ENCODE results near the gene PSMC4.

Gene PSMC4

DNA sequence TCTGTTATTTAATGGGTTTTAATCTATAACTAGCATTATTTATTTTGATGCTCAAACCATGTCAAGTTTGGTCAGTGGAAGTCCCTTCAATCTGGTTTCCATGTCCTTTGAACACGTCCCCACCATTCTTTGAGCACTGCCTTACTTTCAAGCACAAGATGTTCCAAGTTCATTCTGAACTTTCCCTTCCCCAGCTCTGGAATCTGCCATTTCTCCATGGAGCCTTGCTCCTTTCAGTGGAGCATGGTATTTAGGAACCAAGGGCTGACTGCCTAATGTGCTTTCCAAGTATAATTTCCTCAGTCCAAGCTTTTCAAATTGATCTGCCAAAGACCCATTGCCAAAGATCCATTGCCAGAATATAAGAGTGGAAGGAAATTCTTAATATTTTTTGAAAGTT is 24.8 kb downstream of the PSMC4 start:
- DNase-seq: no peak

DNA sequence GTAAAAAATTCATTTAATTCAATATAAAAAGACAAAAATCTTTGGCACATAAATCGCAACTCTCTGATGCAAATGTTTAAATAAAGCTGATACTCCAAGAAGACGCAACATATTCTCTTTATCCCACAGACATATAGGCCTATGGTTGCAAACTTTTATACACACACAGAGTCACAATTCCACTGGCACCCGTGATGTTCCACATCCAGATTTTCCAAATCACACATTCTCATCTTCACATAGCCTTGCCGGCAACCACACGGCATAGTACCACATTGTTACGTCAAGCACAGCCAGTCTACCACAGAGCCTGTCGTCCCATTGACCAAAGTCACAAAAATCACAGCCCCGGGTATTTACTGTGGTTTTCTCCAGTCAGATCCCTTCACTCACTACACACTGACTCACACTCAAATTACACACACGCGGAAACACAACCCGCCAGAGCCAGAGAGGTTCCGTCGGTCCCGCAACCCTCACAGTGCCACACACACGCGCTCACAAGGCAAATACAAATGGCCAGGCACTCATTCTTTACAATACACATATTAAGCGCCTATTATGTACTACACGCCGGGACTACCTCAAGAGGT is 25.3 kb downstream of the PSMC4 start:
- DNase-seq: peak in 1 of 2 experiments; percentile 37

DNA sequence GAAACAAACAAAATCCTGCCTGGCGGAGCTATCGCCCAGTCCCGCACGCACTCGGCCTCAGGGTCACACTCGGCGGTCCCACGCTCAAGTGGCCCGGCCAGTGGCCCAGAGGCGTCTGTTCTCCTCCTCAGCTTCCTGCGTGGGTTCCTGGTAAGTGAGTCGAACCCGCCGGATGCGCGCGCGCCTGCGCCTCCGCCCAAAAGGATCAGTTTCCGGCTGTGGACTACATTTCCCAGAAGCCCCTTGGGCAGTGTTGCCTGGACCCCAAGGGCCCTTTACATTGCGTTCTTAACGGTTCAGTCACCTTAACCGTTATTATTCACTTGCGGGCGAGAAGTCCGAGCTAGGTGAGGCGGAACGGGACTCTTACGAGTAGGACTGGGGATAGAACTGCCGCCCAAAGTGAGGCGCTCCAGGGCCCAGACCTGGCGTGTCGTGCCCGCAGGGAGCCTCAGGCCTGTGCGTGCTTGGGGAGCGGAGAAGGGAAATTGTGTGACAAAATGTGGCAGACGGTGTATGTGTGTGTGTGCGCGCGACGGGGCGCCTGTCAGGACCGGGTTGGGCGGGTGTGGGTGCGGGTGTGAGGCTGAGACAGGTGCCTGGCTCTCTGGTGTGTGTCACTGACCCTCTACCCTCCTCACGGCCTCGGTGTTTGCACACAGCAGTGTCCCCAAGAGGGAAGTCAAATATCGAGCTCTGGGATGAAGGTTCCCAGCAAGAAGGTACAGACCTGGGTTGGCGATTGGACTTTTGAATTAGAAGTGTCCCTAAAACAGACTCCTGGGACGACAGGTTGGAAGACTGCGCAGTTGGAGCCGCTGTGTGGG is 26.1 kb downstream of the PSMC4 start, which contains the start of gene ZNF546:
ZNF546 (plus strand) TSS at position 250 of the 827 bp plus-strand sequence. CDS start 1,267 bp downstream, outside the sequence.
- DNase-seq: peak; percentile 90

DNA sequence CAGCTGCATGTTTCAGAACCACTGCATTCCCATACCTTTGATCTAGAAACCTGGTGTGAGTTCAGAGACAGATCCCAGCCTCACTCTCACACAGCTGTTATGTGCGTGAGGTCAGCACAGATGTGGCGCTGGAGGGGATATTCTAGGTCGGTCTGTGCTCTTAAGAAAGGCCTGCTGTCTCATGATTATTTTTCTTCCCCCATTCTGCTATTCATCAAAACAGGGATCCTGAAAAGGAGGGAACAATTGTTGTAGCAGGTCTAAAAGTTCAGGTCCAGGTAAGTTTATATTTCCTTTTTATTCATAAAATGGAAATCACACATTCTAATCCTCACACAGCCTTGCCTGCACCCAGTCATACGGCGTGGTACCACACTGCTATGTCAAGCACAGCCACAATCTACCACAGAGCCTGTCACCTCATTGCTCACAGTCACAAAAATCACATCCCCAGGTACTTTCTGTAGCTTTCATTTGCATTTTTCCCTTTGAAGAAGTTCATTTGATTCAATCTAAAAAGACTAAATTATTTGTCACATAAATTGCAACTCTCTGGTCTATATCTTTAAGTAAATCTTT is 26.8 kb downstream of the PSMC4 start:
- no peak for DNase-seq

DNA sequence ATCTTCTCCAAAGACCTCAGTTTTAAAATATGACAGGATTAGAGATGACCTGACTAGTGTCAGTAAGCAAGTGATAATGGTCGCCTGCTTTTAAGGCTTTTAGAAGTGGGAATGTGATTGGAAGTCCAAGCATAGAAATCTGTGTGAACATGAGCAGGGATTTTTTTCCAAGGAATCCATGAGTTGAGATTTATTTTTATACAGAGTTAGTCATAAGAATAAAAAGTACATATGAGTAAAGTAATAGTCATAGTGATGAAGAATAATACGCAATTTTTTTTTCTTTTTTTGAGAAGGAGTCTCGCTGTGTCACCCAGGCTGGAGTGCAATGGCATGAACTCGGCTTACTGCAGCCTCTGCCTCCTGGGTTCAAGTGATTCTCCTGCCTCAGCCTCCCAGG is 27.5 kb downstream of the PSMC4 start:
- DNase-seq: no peak

DNA sequence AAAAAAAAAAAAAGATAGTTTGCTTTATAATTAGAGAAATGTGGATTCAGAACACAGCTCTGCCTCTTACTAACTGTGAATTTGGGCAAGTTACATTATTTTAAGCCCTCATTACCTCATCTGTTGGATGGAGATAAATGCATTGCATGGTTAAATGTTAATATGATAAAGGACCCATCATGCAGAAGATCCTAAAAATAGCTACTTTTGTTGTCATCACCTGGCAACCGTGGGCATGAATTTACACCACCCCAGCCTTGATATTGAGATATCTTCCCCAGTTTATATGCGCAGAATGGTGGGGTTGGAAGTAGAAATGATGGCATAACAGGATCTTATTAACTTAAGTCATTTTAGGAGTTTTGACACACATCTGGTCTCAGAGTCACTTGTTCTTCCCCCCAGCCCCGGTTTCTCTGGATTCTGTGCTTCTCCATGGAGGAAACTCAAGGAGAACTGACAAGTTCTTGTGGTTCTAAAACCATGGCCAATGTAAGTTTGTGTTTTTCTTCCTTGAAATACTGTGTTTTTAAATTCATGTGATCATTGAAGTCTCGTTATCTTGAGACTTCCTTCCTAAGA is 34.8 kb downstream of the PSMC4 start:
- DNase-seq: no peak

DNA sequence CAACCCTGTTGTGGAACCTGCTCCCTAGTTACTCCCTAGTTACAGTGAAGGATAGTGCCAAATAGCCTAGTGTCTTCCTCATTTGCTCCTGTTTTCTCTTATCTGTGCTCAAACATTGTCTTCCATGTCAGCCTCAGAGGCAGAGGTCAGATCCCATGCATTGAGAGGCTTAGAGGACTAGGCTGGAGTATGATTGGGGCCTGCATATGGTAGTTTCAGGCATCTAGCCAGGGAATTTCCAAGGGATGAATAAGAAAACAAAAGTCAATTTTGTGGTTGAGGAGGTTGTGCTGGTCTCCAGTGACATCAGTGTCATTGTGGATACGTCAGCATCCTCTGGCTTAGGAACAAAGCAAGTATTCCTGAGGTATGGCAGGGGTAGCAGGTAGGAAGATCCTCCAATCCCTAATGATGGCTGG is 35.3 kb downstream of the PSMC4 start:
- no peak for DNase-seq

DNA sequence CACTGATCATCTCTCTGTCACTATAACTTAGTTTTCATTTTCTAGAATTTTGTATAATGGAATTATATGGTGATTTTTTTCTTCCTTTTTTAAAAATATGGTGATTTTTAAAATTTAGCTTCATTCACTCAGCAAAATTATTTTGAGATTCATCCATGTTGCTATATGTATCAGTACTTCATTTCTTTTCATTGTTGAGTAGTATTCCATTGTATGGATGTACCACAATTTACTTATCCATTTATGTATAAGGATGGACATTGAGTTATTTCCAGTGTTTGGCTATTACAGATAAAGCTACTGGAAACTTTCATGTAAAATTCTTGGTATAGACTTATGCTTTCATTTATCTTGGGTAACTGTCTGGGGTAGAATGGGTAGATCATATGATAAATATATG is 38.7 kb downstream of the PSMC4 start:
- no peak for DNase-seq

DNA sequence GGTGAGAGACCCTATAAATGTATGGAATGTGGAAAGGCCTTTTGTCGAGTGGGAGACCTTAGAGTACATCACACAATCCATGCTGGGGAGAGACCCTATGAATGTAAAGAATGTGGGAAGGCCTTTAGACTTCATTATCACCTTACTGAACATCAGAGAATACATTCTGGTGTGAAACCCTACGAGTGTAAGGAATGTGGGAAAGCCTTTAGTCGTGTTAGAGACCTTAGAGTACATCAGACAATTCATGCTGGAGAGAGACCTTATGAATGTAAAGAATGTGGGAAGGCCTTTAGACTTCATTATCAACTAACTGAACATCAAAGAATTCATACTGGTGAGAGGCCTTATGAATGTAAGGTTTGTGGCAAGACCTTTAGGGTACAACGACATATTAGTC is 43.0 kb downstream of the PSMC4 start:
- no peak for DNase-seq

DNA sequence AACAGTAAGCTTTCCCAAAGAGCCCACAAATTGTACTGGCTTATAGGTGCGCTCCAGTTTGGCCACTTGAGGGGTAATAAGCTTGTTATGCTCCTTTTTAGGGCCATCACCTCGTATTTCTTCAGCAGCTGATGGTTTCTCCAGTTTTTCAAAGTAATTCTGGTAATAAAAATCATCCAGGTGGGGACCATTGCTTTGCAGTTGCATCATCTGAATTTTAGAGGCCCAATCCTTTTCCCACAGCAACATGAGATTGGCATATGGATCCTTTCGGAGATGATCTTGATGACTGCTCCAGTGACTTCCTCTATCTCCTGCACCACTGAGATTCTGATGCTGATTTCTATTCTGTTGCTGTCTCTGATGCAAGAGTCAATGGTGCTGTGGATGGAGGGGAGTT is 53.0 kb downstream of the PSMC4 start:
- DNase-seq: no peak

DNA sequence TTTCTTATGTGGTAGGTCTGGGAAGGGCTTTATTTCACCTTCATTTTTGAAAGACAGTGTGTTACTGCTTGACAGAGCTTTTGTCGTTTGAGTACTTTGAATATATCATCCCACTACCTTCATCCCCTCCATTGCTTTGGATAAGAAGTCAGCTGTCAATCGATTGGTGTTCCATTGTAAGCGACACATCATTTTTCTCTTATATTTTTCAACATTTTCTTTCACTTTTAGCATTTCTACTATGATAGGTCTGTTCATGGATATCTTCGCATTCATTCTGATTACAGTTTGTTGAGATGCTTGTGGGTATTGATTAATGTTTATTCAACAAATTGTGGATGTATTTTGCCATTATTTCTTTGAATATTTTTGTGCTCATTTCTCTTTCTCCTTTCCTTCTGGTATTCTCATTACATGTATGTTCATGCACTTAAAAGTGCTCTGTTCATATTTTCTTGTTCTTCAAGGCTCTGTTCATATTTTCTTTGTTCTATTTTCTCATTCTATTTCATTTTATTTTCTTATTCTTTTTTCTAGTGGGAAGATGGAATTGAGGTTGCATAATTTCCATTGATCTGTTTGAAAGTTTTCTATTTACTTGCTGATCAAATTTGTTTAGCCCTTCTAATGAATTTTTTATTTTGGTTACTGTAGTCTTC is 55.1 kb downstream of the PSMC4 start:
- DNase-seq: no peak

DNA sequence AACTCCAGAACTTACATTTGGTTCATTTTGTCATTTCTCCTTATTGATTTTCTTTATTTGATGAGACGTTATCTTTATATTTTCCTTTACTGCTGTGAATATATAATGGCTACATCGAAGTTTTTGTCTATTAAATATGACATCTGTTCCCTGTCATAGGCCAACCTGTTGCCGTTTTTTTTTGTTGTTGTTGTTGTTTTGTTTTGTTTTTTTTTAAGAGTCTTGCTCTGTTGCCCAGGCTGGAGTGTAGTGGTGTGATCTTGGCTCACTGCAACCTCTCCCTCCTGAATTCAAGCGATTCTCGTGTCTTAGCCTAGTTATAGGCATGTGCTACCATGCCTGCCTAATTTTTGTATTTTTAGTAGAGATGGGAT is 55.6 kb downstream of the PSMC4 start:
- DNase-seq: no peak
